Measurements from ENCODE around the gene KRT27.
"Not testable (repeated sequence)": the region's sequence is repeated elsewhere in the genome, so short reads cannot be mapped to it uniquely, and the experiment has no call there.

The KRT27 gene

GRCh38 chr17:40782450-40782849 is at the start of gene KRT27:
TSS of gene KRT27 (minus strand) at chr17:40782550. CDS start at chr17:40782493, 57 bp downstream.
- DNase-seq (ENCODE audit: low read depth) = no peak

- DNase-seq (ENCODE audit: low read depth) = no peak
Measured at GRCh38 chr17:40830085-40830776, 47.9 kb upstream of the KRT27 start.

GRCh38 chr17:40828454-40829044 is 46.2 kb upstream of the KRT27 start:
- no peak for DNase-seq (ENCODE audit: low read depth)

- DNase-seq (ENCODE audit: low read depth) = no peak
Measured at GRCh38 chr17:40827746-40828453, 45.5 kb upstream of the KRT27 start.

- DNase-seq (ENCODE audit: low read depth) = no peak
Measured at GRCh38 chr17:40825599-40825998, 43.2 kb upstream of the KRT27 start.

- no peak for DNase-seq (ENCODE audit: low read depth)
Measured at GRCh38 chr17:40824015-40824832, 41.9 kb upstream of the KRT27 start.

- no peak for DNase-seq (ENCODE audit: low read depth)
Measured at GRCh38 chr17:40822132-40822812, 39.9 kb upstream of the KRT27 start, which contains the start of gene KRT10. TSS of gene KRT10 (minus strand) at chr17:40822614. CDS start at chr17:40822585, 29 bp downstream.

GRCh38 chr17:40821536-40821935 is 39.2 kb upstream of the KRT27 start:
- DNase-seq (ENCODE audit: low read depth) = no peak

- DNase-seq (ENCODE audit: low read depth) = no peak
Measured at GRCh38 chr17:40820228-40820838, 38.0 kb upstream of the KRT27 start.

GRCh38 chr17:40819528-40820125 is 37.3 kb upstream of the KRT27 start:
- no peak for DNase-seq (ENCODE audit: low read depth)

GRCh38 chr17:40818733-40819527 is 36.6 kb upstream of the KRT27 start:
- DNase-seq (ENCODE audit: low read depth) = peak; percentile 85

GRCh38 chr17:40818343-40818732 is 36.0 kb upstream of the KRT27 start:
- DNase-seq (ENCODE audit: low read depth) = no peak

GRCh38 chr17:40817103-40817682 is 34.8 kb upstream of the KRT27 start:
- DNase-seq (ENCODE audit: low read depth) = no peak

GRCh38 chr17:40816569-40816968 is 34.2 kb upstream of the KRT27 start:
- DNase-seq (ENCODE audit: low read depth) = no peak

- DNase-seq (ENCODE audit: low read depth) = no peak
Measured at GRCh38 chr17:40815381-40815780, 33.0 kb upstream of the KRT27 start.

- not testable (repeated sequence) for DNase-seq (ENCODE audit: low read depth)
Measured at GRCh38 chr17:40814657-40815056, 32.3 kb upstream of the KRT27 start.

GRCh38 chr17:40813804-40814203 is 31.5 kb upstream of the KRT27 start:
- no peak for DNase-seq (ENCODE audit: low read depth)

GRCh38 chr17:40812639-40813038 is 30.3 kb upstream of the KRT27 start:
- no peak for DNase-seq (ENCODE audit: low read depth)

GRCh38 chr17:40810494-40810893 is 28.1 kb upstream of the KRT27 start:
- no peak for DNase-seq (ENCODE audit: low read depth)

All from activated T-cell treated with anti-CD3 and anti-CD28 coated beads for 48 hours (primary cell).